ENCODE results near the gene MED10.

GRCh38 chr5:6408627-6409446, 30.5 kb upstream of the MED10 start:
- TF ChIP-seq ZNF274 (IDR thresholded peaks at IDR 0.05; ENCODE audit: low read depth, low read length): no peak
- TF ChIP-seq SUZ12 (IDR thresholded peaks at IDR 0.05; ENCODE audit: extremely low read depth, insufficient read depth, insufficient read length): no peak
- TF ChIP-seq YY1 (IDR thresholded peaks at IDR 0.05; ENCODE audit: insufficient read depth, insufficient read length): no peak

Measured in NT2/D1 (cell line).